HG03103 (cell line): ENCODE results near the gene MTA2.

Experiments
- ATAC-seq: cut with Tn5 transposase; IDR thresholded peaks from one replicate; pipeline ENCODE4 v1.9.1; 2021; ENCODE audit warnings: low read depth; ENCODE audit not compliant: unreplicated experiment

The MTA2 gene

DNA sequence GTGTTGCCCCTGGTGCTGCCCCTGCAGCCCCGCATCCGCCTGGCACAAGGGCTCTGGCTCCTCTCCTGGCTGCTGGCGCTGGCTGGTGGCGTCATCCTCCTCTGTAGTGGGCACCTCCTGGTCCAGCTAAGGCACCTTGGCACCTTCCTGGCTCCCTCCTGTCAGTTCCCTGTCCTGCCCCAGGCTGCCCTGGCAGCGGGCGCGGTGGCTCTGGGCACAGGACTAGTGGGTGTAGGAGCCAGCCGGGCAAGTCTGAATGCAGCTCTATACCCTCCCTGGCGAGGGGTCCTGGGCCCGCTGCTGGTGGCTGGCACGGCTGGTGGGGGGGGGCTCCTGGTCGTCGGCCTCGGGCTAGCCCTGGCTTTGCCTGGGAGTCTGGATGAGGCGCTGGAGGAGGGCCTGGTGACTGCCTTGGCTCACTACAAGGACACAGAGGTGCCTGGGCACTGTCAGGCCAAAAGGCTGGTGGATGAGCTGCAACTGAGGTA lies 11.7 kb upstream of the MTA2 start:
- no peak for ATAC-seq

DNA sequence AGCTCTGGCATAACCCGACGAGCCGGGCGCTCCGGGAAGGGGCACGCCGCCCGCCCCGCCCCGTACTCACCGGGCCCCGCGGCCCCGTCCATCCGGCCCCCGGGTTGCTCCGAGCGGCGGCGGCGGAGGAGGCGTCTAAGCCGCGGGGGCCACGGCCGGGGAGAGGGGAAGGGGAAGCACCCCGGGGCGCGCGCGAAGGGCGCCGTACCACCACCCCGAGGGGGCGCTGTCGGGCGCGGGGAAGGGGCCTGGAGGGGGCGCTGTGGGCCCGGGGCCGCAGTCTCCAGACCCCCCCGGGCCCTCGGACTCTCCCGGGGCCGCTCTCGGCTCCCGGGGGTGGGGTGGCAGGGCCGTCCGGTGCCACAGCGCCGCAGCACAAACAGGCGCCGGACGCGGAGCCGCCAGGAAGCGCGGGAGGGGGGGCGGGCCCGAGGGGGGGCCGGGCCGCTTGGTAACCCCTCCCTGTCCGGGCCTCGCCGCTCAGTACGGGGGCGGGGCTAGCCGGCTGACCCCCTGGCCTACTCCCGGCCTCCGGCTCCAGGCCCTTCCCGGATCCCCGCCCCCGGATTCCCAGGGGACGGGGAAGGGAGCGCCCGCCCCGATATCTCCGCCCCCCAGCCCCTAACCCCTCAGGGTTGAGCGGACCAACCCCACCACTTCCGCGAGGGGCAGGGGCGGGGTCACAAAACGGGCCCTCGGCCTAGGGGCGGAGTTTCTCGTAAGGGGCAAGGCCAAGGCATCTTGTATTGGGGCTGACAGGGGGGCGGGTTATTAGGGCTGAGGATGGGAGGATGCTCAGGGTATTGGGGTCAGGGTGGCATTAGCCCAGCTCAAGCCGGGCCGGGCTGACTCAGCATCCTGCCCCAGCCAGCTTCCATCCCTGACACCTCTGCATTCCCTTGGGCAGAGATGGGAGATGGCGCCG lies 11.0 kb upstream of the MTA2 start, which contains the start of the genes EML3 and ROM1:
EML3 (minus strand) TSS at position 410 of the 925 bp plus-strand sequence; CDS start at position 92, 318 bp downstream.
ROM1 (plus strand) TSS at position 892 of the 925 bp plus-strand sequence; CDS start at position 917, 25 bp downstream.
- peak; percentile 59 for ATAC-seq

DNA sequence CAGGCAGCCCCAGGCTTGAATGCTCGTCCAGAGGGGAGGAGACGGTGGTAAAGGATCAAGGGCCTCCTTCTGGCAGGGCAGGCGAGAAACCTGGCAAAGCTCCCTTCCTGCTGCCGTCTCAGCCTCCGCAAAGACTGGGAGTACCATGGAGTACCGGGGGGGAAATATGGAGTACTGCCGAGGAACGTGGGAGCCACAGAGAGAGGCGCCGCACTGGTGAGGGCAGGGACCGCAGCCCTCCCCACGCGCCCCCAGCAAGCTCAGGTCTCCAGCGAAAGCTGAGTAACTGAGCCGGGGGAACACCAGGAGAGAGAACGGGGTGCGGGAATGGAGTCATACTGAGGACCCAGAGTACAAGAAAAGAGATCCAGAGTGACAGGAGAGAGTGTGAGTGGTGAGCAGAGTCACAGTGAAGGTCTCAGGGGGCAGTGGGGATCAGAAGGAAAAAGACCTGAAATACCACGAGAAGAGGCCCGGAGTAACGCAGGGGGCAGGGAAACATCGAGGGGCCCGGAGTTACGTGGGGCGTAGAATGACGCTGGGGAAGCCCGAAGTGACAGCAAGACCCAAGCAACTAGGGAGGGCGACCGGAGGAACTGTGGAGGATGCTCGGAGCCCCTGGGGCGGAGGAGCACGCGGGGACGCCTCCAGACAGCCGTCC lies 10.2 kb upstream of the MTA2 start:
- ATAC-seq: peak; percentile 4

DNA sequence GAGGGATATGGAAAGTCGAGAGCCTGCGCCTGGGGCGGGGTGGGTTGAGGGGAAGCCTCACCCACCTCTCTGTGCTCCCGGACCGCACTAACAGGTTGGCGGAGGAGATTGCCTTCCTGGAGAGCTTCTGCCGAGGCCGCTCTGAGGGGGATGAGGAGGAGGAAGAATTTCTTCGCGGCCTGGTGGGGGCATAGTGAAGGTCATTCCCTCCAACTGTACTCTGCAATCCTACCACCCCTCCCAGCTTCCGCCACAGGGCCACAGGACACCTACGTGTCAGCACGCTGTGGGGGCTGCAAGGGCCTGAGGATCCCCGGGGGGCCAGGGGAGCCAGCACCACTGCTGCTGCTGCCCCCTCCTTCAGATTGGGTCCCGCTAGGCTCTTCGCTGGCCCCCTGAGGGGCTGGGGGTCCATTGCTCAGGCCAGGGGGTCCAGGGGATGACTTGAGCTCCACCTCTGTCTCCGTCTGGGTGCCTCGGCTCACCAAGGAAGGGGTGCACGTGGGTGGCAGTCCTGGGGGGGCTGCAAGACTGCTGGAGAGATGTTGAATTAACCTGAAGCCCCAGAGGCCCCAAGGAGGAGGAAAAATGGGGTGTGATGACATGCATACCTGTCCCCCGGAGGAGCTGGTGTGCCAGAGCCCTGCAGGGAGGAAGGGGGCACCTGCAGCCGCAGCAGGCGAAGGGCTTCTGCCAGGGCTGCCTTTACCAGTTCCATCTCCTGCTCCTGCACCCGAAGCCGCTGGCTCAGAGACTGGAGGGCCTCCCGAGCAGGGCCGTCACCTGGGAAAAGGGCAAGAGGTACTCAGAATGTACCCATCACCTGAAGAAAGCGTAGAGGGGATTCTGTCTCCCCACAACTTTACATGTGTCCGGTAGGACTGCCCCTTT lies 9.4 kb upstream of the MTA2 start:
- no peak for ATAC-seq

DNA sequence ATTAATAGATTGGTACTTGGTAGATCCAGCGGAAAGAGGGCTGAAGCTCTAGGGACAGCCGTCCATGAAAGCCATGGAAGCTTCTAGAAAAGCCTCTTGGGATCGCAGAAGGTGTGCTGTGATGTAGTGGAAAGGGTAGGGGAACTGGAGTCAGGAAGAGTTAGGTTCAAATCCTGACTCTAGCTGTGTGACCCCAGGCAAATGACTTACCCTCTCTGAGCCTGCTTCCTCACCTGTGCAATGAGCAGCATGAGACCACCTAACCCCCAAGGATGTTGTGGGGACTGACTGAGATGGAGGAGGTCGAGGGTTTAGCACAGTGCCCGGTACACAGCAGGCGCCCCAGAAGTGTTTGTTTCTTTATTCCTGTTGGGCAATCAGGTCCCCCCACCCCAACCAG lies 8.7 kb upstream of the MTA2 start:
- ATAC-seq: no peak

DNA sequence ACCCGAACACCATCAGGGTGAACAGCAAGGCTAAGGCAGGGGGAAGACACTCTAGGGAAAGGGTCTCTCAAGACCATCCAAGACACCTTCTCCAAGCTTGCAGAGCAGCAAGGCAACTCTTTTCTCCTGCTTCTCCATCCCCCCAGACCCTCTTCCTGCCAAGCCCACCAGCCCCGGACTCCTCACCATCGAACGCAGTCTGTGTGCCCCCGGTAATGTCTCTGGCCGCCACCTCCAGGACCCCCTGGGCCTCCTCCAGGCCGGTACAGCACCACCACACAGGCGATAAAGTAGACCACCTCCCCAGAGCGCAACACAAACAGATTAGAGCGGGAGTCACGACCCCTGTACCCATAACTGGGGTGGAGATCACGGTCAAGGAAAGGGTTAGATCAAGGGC lies 7.1 kb upstream of the MTA2 start:
- ATAC-seq: no peak

DNA sequence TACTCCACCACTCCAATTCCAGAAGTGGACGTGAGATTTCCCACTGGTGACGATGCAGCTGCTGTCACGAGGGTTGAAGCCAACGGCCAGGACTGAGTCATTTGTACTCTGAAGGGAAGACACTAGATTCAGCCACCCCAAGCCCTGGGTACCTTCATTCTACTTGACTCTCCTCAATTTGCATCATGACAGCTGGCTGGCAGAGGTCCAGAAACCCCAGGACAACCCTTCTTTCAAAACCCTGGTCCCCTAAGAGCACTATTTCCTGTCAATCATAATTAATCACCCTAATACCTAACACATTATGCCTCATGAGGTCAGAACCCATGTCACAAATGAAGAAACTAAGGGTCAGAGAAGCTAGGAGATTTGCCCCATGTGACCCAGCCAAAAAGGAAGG lies 6.0 kb upstream of the MTA2 start:
- no peak for ATAC-seq

DNA sequence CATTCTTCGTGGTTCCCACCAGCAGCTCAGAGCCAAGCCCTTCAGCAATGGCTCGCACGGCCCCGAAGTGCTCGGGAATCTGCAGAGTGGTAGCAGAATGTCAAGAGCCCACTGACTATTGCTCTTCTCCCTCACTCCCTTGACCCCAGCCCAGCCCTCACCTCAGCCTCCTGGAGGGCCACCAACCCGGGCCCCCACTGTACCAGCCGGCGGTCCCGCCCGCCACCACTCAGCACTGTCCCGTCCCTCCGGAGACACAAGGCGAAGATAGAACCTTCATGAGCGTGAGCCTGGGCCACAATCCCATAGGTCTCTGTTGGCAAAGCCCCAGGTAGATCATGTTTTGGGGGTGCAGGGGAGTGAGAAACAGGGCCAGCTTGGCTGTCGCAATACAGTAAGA lies 4.2 kb upstream of the MTA2 start:
- ATAC-seq: no peak

DNA sequence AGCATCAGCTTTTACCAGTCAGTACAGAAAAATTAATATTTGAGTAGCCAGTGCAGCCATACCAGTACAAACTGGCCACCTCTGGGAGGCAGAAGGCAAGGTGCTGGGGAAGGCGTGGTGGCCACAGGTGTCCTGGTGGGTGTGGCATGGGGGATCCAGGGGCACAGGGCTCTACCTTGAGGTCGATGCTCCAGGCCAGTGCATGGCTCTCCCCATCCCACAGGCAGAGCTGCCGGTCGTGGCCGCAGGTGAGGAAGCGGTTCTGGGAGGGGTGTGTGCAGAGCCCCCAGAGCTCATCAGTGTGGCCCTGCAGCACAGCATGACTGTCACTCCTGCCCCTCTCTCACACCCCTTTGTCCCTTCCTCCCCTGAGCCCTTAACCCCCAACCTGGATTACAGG lies 3.8 kb upstream of the MTA2 start:
- ATAC-seq: no peak

DNA sequence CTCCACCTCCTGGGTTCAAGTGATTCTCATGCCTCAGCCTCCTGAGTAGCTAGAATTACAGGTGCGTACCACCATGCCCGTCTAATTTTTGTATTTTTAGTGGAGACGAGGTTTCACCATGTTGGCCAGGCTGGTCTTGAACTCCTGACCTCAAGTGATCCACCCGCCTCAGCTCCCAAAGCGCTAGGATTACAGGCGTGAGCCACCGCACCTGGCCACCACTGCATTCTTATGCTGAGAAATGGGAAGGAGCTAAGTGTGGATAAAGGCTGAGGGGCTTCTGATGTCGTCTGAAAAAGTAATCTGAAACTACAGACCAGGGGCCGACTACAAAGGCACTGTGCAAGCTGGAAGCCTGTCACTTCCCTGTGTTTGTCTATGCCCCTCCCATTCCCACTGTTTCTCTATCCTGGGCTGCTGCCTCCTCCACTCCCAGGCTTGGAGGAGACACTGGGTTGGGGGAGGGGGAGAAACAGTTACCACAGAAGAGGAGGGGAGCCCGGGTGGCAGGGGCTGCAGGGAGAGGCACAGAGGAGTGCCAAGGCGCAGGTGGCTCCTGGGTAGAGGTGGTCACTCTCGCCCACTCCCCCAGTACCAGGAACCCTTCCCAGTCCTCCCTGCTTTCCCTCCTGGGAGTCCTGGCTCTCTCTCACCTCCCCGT lies 2.9 kb upstream of the MTA2 start:
- no peak for ATAC-seq

DNA sequence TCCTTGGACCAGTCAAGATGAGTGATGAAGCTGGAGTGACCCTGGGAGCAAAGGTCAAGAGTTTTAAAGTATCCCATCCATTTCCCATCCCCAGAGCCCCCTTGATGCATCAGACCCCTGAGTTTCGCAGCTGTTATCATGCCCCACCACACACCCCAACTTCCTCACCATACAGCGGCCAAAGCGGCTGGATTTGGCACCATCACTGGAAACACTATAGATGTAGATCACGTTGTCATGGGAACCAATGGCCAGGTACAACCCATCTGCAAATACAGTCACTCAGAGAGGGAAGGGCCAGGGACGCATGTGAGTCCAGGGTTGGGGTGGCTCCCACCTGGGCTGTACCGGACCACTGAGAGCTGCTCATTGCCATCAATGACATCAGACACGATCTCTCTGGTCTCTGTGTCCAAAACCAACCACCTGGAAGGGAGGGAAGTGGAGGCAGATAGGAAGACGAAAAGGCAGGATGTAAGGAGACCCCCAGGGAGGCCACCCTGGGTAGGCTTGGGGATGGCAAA lies 2.2 kb upstream of the MTA2 start:
- ATAC-seq: no peak

DNA sequence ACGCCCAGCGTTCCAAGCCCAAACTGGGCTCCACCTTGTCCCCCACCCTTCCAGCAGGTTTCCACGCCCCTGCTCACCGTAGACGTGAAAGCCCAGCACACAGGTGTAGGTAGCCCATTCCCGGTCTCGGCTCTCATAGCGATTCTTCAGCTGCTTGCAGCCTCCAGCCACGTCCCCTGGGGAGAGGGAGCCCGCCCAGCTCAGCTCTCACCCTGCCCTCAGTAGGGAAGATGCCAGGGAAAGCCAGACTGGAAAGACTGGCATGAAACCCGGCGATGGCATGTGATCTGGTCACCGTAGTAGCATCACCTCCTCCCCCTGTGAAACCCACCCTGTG lies 1.4 kb upstream of the MTA2 start:
- ATAC-seq: no peak

DNA sequence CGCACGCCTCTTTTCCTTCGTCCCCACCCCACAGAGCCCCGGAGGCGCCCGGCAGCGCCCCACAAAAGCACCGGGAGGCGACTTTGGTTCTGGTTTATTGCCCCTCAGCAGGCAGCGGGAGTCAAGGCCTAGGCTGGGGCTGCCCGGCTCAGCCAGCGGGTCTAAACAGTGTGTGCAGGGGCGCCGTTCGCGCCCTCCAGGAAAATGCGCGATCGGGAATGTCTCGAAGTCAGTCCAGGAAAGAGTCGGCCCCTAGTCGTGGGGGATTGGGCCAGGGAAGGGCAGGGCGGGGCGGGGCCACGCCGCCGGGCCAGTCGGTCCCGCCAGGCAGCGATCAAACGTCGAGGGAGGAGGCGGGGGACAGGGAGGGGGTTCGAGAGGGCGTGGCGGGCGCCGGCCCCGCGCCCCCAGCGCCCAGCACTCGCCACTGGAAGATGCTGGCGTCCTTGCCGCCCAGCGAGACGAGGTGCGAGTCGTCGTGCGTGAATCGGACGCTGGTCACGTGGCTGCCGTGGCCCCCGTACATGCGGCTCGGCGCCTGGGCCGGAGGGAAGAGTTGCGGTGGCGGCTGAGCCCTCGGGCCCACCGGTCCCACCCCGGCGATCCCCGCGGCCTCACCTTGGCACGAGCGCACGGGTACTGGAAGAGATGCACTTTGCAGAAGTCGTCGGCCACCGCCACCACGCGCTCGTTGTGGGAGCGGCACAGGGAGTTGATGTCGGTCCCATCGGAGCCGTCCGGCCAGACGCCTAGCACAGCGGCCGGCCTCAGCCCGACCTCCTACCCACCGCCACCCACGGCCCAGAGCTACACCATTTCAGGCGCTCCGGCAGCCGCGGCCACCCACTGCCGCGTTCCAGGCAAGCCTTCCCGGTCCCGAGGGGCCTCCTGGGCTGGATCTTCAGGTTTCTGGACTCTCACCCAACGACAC lies 741 bp upstream of the MTA2 start:
- no peak for ATAC-seq

DNA sequence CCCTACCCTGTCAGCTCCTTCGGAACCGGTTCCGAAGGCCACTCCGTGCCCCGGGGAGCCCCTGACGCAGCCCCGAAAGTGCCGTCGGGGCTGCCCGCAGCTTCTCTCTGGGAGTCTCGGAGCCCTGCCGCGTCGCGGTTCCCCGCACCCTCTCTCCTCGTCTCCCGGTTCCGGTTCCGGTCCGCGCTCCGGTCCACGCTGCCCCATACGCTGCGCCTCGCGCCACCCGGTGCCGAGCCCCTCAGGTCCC lies 618 bp downstream of the MTA2 start:
- no peak for ATAC-seq

DNA sequence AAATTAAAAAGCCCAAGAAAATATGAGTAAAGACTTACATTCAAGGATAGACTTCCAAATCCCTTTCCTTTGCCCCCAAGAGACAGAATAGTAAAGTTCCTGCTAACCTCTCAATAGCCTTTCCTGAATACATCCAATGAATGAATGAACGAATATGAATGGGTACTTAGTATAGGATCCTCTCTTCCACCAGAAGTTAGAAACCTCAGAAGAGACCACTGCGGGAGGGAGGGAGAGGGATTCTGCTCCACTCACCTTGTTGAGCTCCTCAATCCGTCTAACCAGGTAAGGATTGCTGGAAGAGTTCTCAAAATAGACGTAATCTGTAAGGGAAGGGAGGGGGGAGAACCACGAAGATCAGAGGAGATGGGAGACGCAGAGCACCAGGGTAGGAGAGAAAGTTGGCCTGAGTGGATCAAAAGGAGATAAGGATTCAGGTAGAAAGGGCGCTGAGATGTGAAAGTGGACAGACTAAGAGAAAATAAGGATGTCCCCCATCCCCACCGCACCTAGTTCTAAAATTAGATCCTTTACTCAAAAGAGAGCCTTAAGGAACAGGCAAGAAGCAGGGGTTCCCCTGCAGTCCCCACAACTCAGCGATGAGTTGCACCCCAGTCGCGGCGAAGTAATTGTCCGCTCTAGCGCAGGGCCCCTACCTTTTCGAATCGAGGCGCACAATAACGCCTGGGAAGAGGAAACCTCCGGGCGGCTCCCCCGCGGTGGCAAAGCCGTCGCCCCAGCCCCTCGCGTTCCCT lies 1.1 kb downstream of the MTA2 start:
- ATAC-seq: no peak

DNA sequence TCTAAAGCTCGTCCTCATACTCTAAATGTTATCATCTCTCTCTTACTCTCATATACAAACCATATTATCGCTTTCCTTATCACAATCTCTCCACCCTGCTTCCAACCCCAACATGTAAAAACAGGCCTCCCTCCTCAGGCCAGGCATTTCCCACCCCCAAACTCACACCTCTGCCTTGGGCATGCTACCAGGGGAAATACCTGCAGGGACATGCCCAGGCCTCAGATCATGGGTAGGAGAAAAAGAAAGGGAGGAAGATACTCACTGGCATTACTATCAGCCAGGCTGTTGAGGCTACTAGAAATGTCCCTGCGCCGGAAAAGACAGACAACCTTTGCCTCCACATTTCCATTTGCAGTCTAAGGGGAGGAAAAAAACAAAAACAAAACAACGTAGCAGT lies 1.8 kb downstream of the MTA2 start:
- no peak for ATAC-seq

DNA sequence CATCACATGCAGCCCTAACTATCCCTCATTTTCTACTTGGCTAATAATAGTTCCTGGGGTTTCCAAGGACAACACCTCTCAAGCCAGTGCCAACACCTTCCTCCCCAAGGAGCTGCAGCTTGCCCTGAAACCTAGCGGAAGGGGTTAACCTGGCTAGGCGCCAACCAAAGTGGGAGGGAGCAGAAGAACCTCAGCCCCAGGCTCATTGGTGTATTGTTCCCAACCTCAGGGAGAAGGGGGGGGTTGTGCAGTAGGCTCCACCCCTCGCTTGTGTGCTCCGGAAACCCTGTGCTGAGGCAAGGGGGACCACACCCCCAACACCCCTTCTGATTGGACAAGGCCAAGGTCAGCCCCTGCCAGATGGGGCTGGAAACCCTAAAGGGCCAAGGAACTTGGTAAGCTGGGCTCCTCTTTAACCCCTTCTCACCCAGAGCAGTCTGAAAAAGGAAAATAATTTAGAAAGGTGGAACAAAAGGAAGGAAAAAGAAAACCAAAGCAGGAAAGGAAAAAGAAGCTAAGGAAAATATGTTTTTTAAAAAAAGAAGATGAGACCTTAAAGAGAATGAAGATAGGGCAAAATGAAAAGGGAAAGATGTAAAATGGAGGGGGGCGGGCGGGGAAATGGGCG lies 2.5 kb downstream of the MTA2 start:
- peak; percentile 43 for ATAC-seq

DNA sequence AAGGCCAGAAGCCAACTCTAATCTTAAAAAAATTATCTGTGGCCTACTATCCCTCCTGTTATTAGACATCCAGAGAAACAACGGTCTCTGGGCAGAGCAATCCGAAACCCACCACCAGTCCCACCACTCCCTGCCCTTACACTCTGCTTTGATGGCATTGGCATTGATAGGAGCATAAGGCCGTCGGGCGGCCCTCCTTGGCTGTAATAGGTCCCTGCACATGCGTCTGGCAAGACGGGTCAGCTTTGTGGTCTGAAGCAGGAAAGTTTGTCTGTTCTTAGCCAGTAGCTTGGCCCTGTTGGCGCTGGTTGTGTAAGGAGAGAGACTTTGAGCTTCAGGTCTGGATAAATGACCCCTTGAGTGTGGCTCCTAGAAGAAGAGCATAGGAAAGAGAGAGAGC lies 6.5 kb downstream of the MTA2 start:
- ATAC-seq: no peak
